ENCODE data around the gene GPR55. TPM values are rescaled to one million over a fixed set of nuclear protein-coding genes. Genes with fewer than 3 reads are reported as not detected.

GPR55 gene
- total and polyA plus RNA-seq, 2 donors (not counting 1 experiment from before 2014, with no cell fraction given) = 3.0 to 4.1 TPM

DNA sequence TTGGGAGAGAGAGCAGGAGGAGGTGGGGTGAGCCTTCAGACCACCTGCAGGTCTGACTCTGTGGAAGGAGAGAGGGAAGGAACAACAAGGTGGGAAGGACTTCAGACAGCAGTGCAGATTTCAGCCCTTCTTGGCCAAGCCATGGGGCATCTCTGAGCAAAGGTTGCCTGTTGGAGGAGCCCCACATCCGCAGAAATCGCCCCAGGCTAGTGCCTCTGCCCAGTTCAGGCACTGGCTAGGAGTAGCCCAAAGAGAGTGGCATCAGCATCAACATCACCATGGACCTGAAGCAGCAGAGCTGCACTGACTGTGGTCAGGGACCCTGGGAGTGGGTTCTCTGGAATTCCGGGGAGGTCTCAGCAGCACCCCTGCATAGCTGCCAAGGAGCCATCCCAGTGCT is 10.2 kb downstream of the GPR55 start:
- no peaks in the 10 kb centered on the region for H3K9me3 Mint-ChIP-seq (ENCODE audit: insufficient read depth)
- H3K27me3 Mint-ChIP-seq = no peaks in the 10 kb centered on the region
- Histone ChIP-seq H3K9ac (ENCODE audit: low read length) (no peak overlapping the region), H4K20me1 (ENCODE audit: control insufficient read depth, insufficient read depth, low read length, poor library complexity, severe bottlenecking) (no peaks in the 10 kb centered on the region), H3K9me3 (ENCODE audit: control extremely low read depth in 1 of 3, control insufficient read depth in 2 of 3, insufficient read depth in 1 of 3, low read length in 2 of 3) (no peaks in the 10 kb centered on the region), H2AFZ (ENCODE audit: insufficient read depth, low read depth, low read length, poor library complexity, severe bottlenecking) (no peak overlapping the region), H3K36me3 (replicated peaks in 1 of 2; ENCODE audit: control extremely low read depth in 1 of 2, control insufficient read depth in 1 of 2, extremely low read depth in 1 of 2, insufficient read depth in 2 of 2, low read length in 1 of 2) (no peaks in the 10 kb centered on the region), H3K27me3 (replicated peaks in 1 of 4; ENCODE audit: control extremely low read depth in 1 of 4, control insufficient read depth in 3 of 4, insufficient read depth in 4 of 4, low read length in 3 of 4) (no peaks in the 10 kb centered on the region), H3K4me1 (ENCODE audit: control insufficient read depth in 2 of 2, insufficient read depth in 2 of 2, low read length in 2 of 2) (peaks cover 0 to 5% of the 10 kb centered on the region in 2 donors), H3K79me2 (ENCODE audit: control insufficient read depth, insufficient read depth, low read length) (no peaks in the 10 kb centered on the region), H3K4me3 (ENCODE audit: control extremely low read depth in 1 of 5, extremely low read depth in 1 of 5, insufficient read depth in 1 of 5, low read depth in 2 of 5, low read length in 4 of 5) (no peak overlapping the region), H3K27ac (ENCODE audit: low read length in 2 of 2) (no peak overlapping the region), H3K4me2 (replicated peaks; ENCODE audit: low read depth, low read length, poor library complexity, severe bottlenecking) (no peak overlapping the region)
- H3K27ac Mint-ChIP-seq = no peak overlapping the region
- H3K4me3 Mint-ChIP-seq = no peak overlapping the region
- intact Hi-C loops (cut with micrococcal nuclease) = no loop called here
- CTCF ChIA-PET = interaction anchor here (0.9 to 5.4 kb wide), 5 partner anchors 10 to 72 kb away, joined by 3 to 91 read pairs (median 18); partner anchors contain the start of genes GPR55 and ITM2C
- POLR2A ChIA-PET = no interaction called here
- H3K4me1 Mint-ChIP-seq = peaks cover 9% of the 10 kb centered on the region
- TF ChIP-seq EZH2 (IDR thresholded peaks at IDR 0.05; ENCODE audit: borderline replicate concordance, insufficient read depth, low read depth, low read length, poor library complexity, severe bottlenecking) = no peak
- TF ChIP-seq, protein P1, sequence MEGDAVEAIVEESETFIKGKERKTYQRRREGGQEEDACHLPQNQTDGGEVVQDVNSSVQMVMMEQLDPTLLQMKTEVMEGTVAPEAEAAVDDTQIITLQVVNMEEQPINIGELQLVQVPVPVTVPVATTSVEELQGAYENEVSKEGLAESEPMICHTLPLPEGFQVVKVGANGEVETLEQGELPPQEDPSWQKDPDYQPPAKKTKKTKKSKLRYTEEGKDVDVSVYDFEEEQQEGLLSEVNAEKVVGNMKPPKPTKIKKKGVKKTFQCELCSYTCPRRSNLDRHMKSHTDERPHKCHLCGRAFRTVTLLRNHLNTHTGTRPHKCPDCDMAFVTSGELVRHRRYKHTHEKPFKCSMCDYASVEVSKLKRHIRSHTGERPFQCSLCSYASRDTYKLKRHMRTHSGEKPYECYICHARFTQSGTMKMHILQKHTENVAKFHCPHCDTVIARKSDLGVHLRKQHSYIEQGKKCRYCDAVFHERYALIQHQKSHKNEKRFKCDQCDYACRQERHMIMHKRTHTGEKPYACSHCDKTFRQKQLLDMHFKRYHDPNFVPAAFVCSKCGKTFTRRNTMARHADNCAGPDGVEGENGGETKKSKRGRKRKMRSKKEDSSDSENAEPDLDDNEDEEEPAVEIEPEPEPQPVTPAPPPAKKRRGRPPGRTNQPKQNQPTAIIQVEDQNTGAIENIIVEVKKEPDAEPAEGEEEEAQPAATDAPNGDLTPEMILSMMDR (IDR thresholded peaks at IDR 0.05) = no peak
- ATAC-seq (ENCODE audit: low read depth) (no peak), DNase-seq (no peak)
- 96% methylated on average over 3 of the region's 3 CpGs for WGBS (ENCODE audit: insufficient coverage)

DNA sequence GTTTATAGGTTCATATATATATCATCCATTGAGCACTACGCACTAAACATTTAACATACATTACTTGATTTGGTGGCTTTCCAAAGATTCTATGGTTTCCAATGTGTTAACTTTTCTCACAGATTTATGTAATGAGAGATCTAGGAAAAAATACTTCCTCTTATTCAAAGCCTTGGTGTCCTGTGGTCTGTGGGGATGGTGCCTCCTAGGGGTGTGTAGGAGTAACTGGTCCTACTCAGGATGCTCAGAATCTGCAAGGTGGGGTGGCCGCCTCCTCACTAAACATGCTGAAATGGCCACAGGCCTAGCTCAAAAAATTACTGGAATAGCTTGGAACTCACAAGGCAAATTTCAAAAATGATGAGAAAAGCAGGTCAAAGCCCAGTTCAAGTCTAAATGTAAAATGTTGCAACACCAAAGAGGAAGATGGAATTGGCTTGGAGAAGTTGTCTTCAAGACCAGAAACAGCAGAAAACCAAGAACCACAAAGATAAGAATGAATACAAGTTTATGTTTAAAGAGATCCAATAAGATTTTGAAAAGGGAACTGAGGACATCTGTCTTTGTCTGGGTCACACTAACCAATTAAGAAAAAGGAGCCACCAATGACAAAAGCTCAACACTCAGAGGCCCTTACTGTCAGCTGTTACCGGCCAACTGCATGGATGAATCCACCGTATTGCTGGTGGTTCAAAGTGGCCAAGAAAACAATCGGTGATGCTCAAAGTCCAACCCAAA is 11.5 kb downstream of the GPR55 start:
- ATAC-seq (ENCODE audit: low read depth) = peak; percentile 87
- CTCF ChIA-PET = interaction anchor here (0.6 to 5.4 kb wide), 22 partner anchors 10 to 385 kb away, joined by 3 to 91 read pairs (median 4); partner anchors contain the start of genes GPR55 and ITM2C
- Histone ChIP-seq H3K36me3 (replicated peaks in 1 of 2; ENCODE audit: control extremely low read depth in 1 of 2, control insufficient read depth in 1 of 2, extremely low read depth in 1 of 2, insufficient read depth in 2 of 2, low read length in 1 of 2) (no peaks in the 10 kb centered on the region), H4K20me1 (ENCODE audit: control insufficient read depth, insufficient read depth, low read length, poor library complexity, severe bottlenecking) (no peaks in the 10 kb centered on the region), H3K9ac (ENCODE audit: low read length) (no peak overlapping the region), H2AFZ (ENCODE audit: insufficient read depth, low read depth, low read length, poor library complexity, severe bottlenecking) (no peak overlapping the region), H3K79me2 (ENCODE audit: control insufficient read depth, insufficient read depth, low read length) (no peaks in the 10 kb centered on the region), H3K27me3 (replicated peaks in 1 of 4; ENCODE audit: control extremely low read depth in 1 of 4, control insufficient read depth in 3 of 4, insufficient read depth in 4 of 4, low read length in 3 of 4) (no peaks in the 10 kb centered on the region), H3K4me1 (ENCODE audit: control insufficient read depth in 2 of 2, insufficient read depth in 2 of 2, low read length in 2 of 2) (peaks cover 0 to 10% of the 10 kb centered on the region in 2 donors), H3K9me3 (ENCODE audit: control extremely low read depth in 1 of 3, control insufficient read depth in 2 of 3, insufficient read depth in 1 of 3, low read length in 2 of 3) (no peaks in the 10 kb centered on the region), H3K27ac (ENCODE audit: low read length in 2 of 2) (no peak overlapping the region), H3K4me3 (ENCODE audit: control extremely low read depth in 1 of 5, extremely low read depth in 1 of 5, insufficient read depth in 1 of 5, low read depth in 2 of 5, low read length in 4 of 5) (no peak overlapping the region), H3K4me2 (replicated peaks; ENCODE audit: low read depth, low read length, poor library complexity, severe bottlenecking) (no peak overlapping the region)
- Mint-ChIP-seq H3K4me1 (peaks cover 16% of the 10 kb centered on the region), H3K27me3 (no peaks in the 10 kb centered on the region), H3K4me3 (no peak overlapping the region), H3K27ac (no peak overlapping the region), H3K9me3 (ENCODE audit: insufficient read depth) (no peaks in the 10 kb centered on the region)
- POLR2A ChIA-PET = no interaction called here
- DNase-seq = peak; percentile 82
- TF ChIP-seq EZH2 (IDR thresholded peaks at IDR 0.05; ENCODE audit: borderline replicate concordance, insufficient read depth, low read depth, low read length, poor library complexity, severe bottlenecking) = no peak
- TF ChIP-seq, protein P1 (IDR thresholded peaks at IDR 0.05) = peak; percentile 80
- intact Hi-C loops (cut with micrococcal nuclease) = loop anchor here (1.0 kb wide), 3 partner anchors 49 to 89 kb away; partner anchors contain the start of gene ITM2C
- 73% methylated on average over 3 of the region's 5 CpGs for WGBS (ENCODE audit: insufficient coverage)

Data from B cell (primary cell).